Endothelial cell of umbilical vein (primary cell): ENCODE measurements around the gene TBL1Y. TPM values are rescaled to one million over a fixed set of nuclear protein-coding genes. Genes with fewer than 3 reads are reported as not detected.

Experiments used
- BruUV-seq: library from RNA; stranded (reverse); fragments of 400-500 nt; replicated peaks from 2 replicates; lab custom pipeline; 2021; lab: Mats Ljungman, UMichigan
- CTCF ChIA-PET: fragments of 300-600, 350-600 bp; sonication (Branson Sonifier 250); formaldehyde crosslinking; loops from one replicate; lab custom pipeline; 2021; ENCODE audit warnings: antibody characterized with exemption, inconsistent platforms; lab: Charles Lee
- POLR2A ChIA-PET: fragments of 300-600, 350-600 bp; sonication (Branson Sonifier 250); formaldehyde crosslinking; loops from one replicate; lab custom pipeline; 2021; ENCODE audit warnings: antibody characterized with exemption, inconsistent platforms; lab: Charles Lee
- DNase-seq: peaks from one replicate; pipeline ENCODE4 v3.0.0-alpha.2; 2011; ENCODE audit warnings: low read depth, low spot score
- FAIRE-seq: peaks from 2 replicates; lab custom pipeline; 2011; peaks lifted over from hg19 to GRCh38; lab: Jason Lieb, UNC
- H2AFZ ChIP-seq: 2 replicates; pipeline ENCODE4 v1.6.0; 2012; ENCODE audit warnings: low read depth, low read length, control low read depth, inconsistent platforms
- H3K27ac ChIP-seq: 2 replicates; pipeline ENCODE4 v1.5.1; 2011; ENCODE audit warnings: low read depth, mild to moderate bottlenecking, control low read depth, low read length, moderate library complexity; ENCODE audit not compliant: insufficient read depth
- H3K27me3 ChIP-seq, 2 experiments: 2 replicates each; pipeline versions ENCODE4 v1.6.0 to v1.6.1; 2011; ENCODE audit warnings: low read length in 2 of 2, mixed read lengths in 1 of 2; ENCODE audit not compliant: control insufficient read depth in 2 of 2, insufficient read depth in 2 of 2
- H3K36me3 ChIP-seq, 2 experiments: 2 replicates in 1 of 2; 3 replicates in 1 of 2; pipeline ENCODE4 v1.5.1; 2011; ENCODE audit warnings: low read length in 2 of 2, mild to moderate bottlenecking in 1 of 2, moderate library complexity in 1 of 2; ENCODE audit not compliant: control insufficient read depth in 2 of 2, insufficient read depth in 2 of 2; ENCODE audit errors: extremely low read depth in 1 of 2
- H3K4me1 ChIP-seq: 3 replicates; pipeline ENCODE4 v1.5.1; 2011; ENCODE audit warnings: mild to moderate bottlenecking, low read length; ENCODE audit not compliant: control insufficient read depth, insufficient read depth; ENCODE audit errors: extremely low read depth
- H3K4me2 ChIP-seq: 2 replicates; pipeline ENCODE4 v1.6.1; 2011; ENCODE audit warnings: low read length, control low read depth, mixed read lengths; ENCODE audit not compliant: insufficient read depth
- H3K4me3 ChIP-seq, 3 experiments: fragments of 200-600 bp in 1 of 3; sonication (generic), shearing (Covaris generic) in 1 of 3; replicated peaks in 1 of 3; 2 replicates each; pipeline ENCODE4 v1.5.1; 2011 to 2016; ENCODE audit warnings: control low read depth in 3 of 3, low read length in 3 of 3, mild to moderate bottlenecking in 2 of 3, inconsistent platforms in 1 of 3, low read depth in 1 of 3, moderate library complexity in 1 of 3; ENCODE audit not compliant: insufficient read depth in 1 of 3
- H3K79me2 ChIP-seq: 2 replicates; pipeline ENCODE4 v1.6.0; 2012; ENCODE audit warnings: low read length, inconsistent platforms; ENCODE audit not compliant: control insufficient read depth, insufficient read depth
- H3K9ac ChIP-seq: replicated peaks from 2 replicates; pipeline ENCODE3; 2011; ENCODE audit warnings: low read length, control low read depth; ENCODE audit not compliant: insufficient read depth; ENCODE audit errors: extremely low read depth
- H3K9me1 ChIP-seq: replicated peaks from 3 replicates; pipeline ENCODE4 v1.6.0; 2011; ENCODE audit warnings: mild to moderate bottlenecking, low read length; ENCODE audit not compliant: control insufficient read depth, insufficient read depth; ENCODE audit errors: extremely low read depth
- H3K9me3 ChIP-seq: replicated peaks from 2 replicates; pipeline ENCODE4 v1.5.1; 2012; ENCODE audit warnings: low read length, inconsistent platforms; ENCODE audit not compliant: control insufficient read depth, insufficient read depth
- H4K20me1 ChIP-seq: replicated peaks from 2 replicates; pipeline ENCODE3; 2011; ENCODE audit warnings: mild to moderate bottlenecking, low read length; ENCODE audit not compliant: control insufficient read depth, insufficient read depth; ENCODE audit errors: extremely low read depth
- CTCF ChIP-seq, 2 donors: IDR thresholded peaks; 1 replicate in 1 of 2; 2 replicates in 1 of 2; pipeline ENCODE4 v1.5.1; 2011; ENCODE audit warnings: low read length in 2 of 2, mild to moderate bottlenecking in 2 of 2, moderate library complexity in 2 of 2, control low read depth in 1 of 2, inconsistent platforms in 1 of 2, low read depth in 1 of 2; ENCODE audit not compliant: insufficient read depth in 1 of 2; ENCODE audit errors: extremely low read depth in 1 of 2
- EZH2 ChIP-seq: IDR thresholded peaks from 2 replicates; pipeline ENCODE4 v1.6.1; 2012; ENCODE audit warnings: borderline replicate concordance, low read depth, mild to moderate bottlenecking, moderate library complexity, low read length, inconsistent platforms; ENCODE audit not compliant: severe bottlenecking
- FOS ChIP-seq: IDR thresholded peaks from 2 replicates; pipeline ENCODE4 v1.6.1; 2011; ENCODE audit warnings: mild to moderate bottlenecking, low read length, moderate library complexity, borderline replicate concordance; ENCODE audit not compliant: insufficient read depth
- GATA2 ChIP-seq: IDR thresholded peaks from 2 replicates; pipeline ENCODE4 v1.7.0; 2011; ENCODE audit warnings: low read depth, mild to moderate bottlenecking, moderate library complexity, mixed read lengths, low read length; ENCODE audit not compliant: insufficient read length, insufficient read depth
- JUN ChIP-seq: IDR thresholded peaks from 2 replicates; pipeline ENCODE4 v1.6.1; 2011; ENCODE audit warnings: borderline replicate concordance, low read depth; ENCODE audit not compliant: insufficient read length, insufficient read depth
- MYC ChIP-seq: IDR thresholded peaks from one replicate; pipeline ENCODE4 v1.6.1; 2011; ENCODE audit warnings: mild to moderate bottlenecking, low read depth, low read length
- POLR2A ChIP-seq: IDR thresholded peaks from 2 replicates; pipeline ENCODE4 v1.6.1; 2012; ENCODE audit warnings: low read depth, mild to moderate bottlenecking, control low read depth, low read length
- POLR2AphosphoS5 ChIP-seq: IDR thresholded peaks from 2 replicates; pipeline ENCODE4 v1.6.1; 2012; ENCODE audit warnings: low read depth, mild to moderate bottlenecking, control low read depth, low read length, moderate library complexity; ENCODE audit not compliant: insufficient read depth
- dilution Hi-C: fragments of 300-500 bp; cut with MboI; formaldehyde crosslinking; loops from one replicate; pipeline ENCODE4 v1.15.0; 2019; ENCODE audit warnings: low sequenced_read_pairs; ENCODE audit not compliant: extremely low pct_ligation_motif_present
- intact Hi-C: fragments of 100-400 bp; cut with micrococcal nuclease; formaldehyde crosslinking; loops from one replicate; pipeline ENCODE4 v1.10.0; 2022
- polyA plus RNA-seq, 4 experiments: library from polyadenylated mRNA; depleted of rRNA in 3 of 4; stranded (reverse) in 3 of 4; unstranded in 1 of 4; fragments of >200 nt; gene quantifications; 2 replicates each; pipeline versions ENCODE4 v1.2.1 to v1.2.3, GENCODE V29; 2011 to 2012; ENCODE audit warnings: missing spikeins in 1 of 4
- total RNA-seq: library from RNA; stranded (reverse); gene quantifications from 2 replicates; pipeline ENCODE4 v1.2.3, GENCODE V29; 2021
- TF ChIP-seq, protein P1 (sequence below): IDR thresholded peaks from 2 replicates; pipeline ENCODE4 v1.6.1; 2011; ENCODE audit not compliant: insufficient read depth, insufficient read length

The TBL1Y gene
- total and polyA plus RNA-seq, 2 donors (not counting 3 experiments of a cell fraction or from before 2014, with no cell fraction given): not detected

- DNase-seq: no peak
- no peak overlapping the region for H2AFZ ChIP-seq
- H3K4me3 ChIP-seq: no peak overlapping the region
- POLR2A ChIA-PET: no interaction called here
- H4K20me1 ChIP-seq: no peaks in the 10 kb centered on the region
- no peak overlapping the region for H3K4me2 ChIP-seq
- no peak overlapping the region for H3K9ac ChIP-seq
- H3K27me3 ChIP-seq: no peaks in the 10 kb centered on the region
- BruUV-seq: no TSS peak
- no peaks in the 10 kb centered on the region for H3K36me3 ChIP-seq
- no peak overlapping the region for H3K27ac ChIP-seq
- H3K79me2 ChIP-seq: no peaks in the 10 kb centered on the region
- intact Hi-C loops: no loop called here
- CTCF ChIA-PET: no interaction called here
- H3K9me3 ChIP-seq: no peaks in the 10 kb centered on the region
- no peak for FAIRE-seq
- H3K4me1 ChIP-seq: no peaks in the 10 kb centered on the region
- H3K9me1 ChIP-seq: no peaks in the 10 kb centered on the region
- TF ChIP-seq POLR2AphosphoS5 (no peak), CTCF (IDR thresholded peaks at IDR 0.05; ENCODE audit: extremely low read depth in 1 of 2, insufficient read depth in 1 of 2, low read depth in 1 of 2, low read length in 2 of 2) (no peak), JUN (no peak), MYC (no peak), EZH2 (no peak), FOS (no peak), GATA2 (no peak), POLR2A (no peak)
- TF ChIP-seq, protein P1, sequence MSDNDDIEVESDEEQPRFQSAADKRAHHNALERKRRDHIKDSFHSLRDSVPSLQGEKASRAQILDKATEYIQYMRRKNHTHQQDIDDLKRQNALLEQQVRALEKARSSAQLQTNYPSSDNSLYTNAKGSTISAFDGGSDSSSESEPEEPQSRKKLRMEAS: no peak
- dilution Hi-C loops: no loop called here
Observed at GRCh38 chrY:7107179-7107578, 196.7 kb downstream of the TBL1Y start.
